Suppressor macrophage treated with lipopolysaccharide for 1 hour (primary cell): ENCODE measurements around the gene ZCCHC14.

Experiments used
- DNase-seq, 3 donors: peaks; one replicate each; pipeline ENCODE4 v3.0.0-alpha.2; 2020 to 2022

The ZCCHC14 gene

DNA sequence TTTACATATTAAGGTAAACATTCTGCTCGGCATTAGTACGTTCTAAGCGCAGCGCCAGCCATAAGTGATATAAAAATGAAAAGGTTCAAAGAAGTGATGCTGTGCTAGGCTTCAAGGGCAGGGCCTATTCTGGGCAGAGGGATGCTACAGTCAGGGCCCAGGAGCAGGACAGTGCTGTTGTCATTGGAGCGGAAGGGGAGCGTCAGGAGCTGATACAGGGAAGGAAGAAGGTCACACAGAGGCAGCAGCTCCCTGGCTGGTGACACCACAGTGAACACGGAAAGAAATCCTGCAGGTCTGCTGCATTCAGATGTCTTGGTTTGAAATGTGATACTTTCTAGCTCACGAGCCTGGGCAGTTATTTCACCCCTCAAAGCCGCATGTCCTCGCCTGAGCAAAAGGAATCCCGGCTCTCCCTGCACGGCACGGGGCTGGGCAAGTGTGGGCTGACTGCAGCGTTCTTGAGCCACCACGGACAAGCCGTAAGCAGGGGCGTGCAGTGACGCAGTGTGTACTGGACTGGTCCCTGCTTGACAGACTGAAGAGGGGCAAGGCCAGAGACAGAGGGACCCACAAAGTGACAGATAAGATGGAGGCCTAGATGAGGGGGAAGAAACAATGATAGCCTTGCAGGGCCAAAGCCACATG, 41.1 kb downstream of the ZCCHC14 start:
- DNase-seq, result no peak

DNA sequence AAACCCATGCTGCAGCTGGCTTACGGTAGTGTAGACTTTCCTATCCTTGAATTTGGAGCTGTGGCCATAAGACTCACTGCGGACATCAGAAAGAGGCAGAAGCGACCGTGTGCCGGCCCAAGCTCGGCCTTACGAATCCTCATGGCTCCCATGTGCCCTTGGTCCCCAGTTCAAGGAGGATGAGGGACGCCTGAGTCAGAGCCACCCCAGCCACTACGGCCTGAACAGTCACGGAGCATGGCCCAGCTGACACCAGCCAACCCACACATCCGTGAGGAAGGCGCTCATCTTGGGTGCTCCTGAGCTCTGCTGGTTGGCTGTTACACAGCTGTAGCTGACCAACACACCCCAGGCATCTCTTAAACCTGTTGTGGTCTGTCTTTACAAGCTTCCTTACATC, 44.0 kb downstream of the ZCCHC14 start:
- DNase-seq, result no peak

DNA sequence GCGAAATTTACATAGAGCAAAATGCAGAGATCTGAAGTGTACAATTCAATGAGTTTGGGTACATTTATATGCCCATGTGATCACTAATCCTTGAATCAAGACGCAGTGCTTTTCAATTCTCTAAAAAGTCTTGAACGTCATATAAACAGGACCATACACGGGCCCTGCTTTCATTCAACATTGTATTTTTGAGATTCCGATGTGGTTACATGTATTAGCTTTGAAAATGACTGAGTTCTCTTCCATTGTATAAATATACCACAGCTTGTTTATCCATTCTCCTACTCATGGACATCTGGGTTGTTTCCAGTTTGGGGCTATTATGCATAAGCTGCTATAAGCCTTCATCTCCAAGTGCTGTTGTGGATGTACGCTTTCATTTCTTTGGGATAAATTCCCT, 45.5 kb downstream of the ZCCHC14 start:
- DNase-seq, result no peak

DNA sequence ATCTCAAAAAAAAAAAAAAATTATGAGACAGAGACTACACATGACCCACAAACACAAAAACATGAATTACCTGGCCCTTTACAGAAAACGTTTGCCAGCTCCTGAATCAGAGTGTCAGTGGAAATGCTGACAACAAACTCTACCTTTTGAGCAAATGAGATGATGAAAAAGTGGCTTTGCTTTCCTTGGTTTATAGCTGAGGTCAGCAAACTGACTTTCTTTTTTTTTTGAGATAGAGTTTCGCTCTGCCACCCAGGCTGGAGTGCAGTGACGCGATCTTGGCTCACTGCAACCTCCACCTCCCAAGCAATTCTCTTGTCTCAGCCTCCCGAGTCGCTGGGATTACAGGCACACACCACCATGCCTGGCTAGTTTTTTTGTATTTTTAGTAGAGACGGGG, 46.3 kb downstream of the ZCCHC14 start:
- no peak for DNase-seq

DNA sequence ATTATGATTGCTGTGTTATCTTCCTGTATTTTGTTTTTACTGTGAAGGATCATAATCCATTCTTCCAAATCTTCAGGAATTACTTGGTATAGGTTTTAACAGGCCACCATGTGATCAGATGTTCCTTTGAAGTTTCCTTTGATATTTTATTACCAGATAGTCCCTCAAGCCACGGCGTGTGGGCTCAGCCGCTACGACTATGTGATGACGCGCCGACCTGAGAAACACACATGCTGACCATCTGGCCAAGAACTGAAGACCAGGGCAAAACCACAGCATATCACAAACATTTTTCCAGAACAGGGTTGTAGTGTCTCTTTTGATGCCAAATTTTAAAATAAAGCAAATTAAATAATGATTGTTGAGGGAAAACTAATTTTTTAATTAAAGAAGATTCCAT, 47.3 kb downstream of the ZCCHC14 start:
- no peak for DNase-seq

DNA sequence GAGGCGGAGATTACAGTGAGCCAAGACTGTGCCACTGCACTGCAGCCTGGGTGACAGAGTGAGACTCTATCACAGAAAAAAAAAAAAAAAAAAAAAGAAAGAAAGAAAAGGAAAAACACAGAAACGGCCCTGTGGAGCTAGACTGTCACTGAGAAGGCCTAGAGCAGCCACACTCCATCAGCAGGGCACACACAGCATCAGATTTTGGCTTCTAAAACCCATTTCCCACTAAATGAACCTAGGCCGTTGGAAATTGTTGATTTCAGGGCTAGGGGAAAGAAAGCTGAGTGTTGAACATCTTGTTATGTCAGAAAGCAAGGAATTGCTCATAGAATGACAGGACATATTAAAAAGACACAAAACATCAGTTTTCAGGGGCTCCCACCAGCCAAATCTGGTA, 48.9 kb downstream of the ZCCHC14 start:
- DNase-seq, result no peak

DNA sequence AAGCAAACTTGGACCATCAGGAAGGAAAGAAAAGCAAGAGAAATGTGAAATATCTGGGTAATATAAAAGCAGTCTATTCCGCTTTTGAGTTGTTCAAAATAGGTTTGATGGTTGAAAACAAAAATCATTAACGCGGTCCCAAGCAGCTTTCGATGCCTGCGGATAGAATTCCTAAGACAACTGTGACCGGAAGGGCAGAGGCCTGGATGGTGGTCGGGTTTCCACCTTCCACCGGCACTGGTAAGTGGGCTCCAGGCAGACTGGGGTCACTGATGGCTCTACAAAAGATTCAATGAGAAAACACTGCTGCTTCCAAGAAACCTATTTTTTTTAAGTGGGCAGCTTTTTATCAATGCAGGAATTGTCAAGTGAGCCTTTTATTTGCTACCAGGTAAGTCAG, 49.8 kb downstream of the ZCCHC14 start:
- no peak for DNase-seq

DNA sequence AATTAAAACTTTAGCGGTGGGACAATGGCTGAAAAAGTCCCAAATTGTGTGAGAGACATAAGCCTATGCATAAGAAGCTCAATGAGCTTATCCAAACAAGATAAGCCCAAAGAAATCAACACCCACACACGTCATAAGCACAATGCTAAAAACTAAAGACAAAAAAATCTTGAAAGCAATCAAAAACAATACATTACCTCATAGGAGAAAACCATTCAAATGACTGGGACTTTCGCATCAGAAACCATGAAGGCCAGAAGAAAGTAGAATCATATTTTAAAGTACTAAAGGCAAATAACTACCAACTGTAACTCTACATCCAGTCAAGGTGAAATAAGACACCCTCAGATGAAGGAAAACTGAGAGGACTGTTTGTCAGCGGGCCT, 50.2 kb downstream of the ZCCHC14 start:
- DNase-seq, result no peak

DNA sequence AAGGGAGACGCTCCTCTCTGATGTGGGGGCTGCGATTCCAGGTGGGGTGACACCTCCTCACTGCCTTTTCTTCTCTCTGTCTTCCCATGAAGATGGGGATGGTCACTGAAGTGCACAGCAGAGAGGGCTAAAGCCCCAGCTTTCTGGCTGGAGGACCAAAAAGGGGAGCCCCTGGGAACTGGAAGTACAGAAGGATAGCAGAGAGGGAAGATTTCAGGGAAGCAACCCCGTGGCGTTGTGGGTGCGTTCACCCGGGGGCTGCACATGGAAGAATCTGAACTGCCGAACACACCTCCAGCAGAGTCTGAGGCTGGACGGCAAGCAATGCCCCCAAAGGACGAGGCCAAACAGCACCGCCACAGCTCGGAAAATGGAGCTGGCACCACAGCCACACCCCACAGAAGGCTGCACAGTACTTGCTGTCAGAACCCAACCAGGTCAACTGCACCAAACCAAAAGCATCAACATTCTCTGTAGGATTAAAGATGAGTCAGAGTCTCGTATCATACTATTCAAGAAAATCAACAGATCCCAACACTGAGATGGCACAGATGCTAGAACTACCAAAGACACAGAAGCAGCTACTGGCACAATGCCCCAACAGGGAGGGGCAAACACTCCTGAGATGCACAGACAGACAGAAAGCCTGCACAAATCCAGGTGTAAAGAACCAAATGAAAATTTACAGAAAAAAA, 50.8 kb downstream of the ZCCHC14 start:
- no peak for DNase-seq

DNA sequence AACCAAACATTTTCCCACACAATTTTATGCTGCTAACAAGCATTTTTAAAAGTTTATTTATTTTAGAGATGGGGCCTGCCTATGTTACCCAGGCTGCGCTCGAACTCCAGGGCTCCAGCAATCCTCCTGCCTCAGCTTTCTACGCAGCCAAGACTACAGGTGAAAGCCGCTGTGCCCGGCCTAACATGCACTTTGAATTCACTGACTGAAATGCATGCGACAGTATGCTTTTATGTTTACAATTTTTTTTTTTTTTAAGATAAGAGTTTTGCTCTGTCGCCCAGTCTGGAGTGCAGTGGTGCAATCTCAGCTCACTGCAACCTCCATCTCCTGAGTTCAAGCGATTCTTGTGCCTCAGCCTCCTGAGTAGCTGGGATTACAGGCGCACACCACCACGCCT, 52.9 kb downstream of the ZCCHC14 start:
- no peak for DNase-seq

DNA sequence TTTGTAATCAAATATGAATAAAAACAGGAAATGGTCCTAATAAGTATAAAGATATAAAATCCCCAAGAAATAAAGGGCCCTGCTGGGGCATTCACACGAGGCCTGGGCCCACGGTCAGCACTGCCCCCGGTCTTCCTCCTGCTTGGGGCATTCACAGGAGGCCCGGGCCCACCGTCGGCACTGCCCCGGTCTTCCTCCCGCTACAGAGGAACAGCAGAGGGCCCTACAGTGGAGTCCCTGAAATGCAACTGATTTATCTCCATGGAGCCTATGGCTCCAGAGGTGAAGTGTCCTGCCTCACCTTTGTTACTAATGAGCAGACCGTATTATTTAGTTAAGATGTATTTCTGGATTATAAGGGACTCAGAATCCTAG, 54.2 kb downstream of the ZCCHC14 start:
- DNase-seq, result no peak

DNA sequence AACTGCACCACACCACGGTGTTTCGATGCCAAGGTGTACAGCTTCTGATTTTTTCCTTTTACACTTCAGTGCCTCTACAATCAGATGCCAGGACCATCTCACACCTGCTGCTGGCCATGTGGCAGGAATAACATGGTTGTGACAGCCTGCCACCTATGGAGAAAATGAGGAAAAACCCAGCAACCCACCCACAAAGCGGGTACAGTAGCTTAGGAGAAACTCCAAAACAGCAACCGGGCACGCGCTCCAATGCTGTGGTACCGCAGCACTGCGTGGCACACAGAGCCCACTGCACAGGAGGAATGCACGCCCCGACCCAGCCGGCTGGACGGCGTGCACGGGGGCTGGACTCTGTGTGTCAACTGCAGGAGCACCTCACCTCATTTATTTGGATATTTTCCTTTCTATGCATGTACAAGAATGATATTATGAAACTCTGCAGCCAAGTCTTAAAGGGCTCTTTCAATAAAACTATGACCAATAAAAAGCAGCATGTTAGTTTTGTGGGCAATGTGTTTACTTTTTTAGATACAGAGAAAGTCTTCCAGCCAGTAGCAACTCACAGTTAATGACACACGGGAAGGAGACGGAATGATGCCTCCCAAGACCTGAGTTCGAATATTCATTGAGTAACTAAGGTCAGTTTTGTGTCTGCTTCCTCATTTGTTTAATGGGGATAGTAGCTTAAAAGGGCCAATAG, 54.8 kb downstream of the ZCCHC14 start:
- DNase-seq, result no peak

DNA sequence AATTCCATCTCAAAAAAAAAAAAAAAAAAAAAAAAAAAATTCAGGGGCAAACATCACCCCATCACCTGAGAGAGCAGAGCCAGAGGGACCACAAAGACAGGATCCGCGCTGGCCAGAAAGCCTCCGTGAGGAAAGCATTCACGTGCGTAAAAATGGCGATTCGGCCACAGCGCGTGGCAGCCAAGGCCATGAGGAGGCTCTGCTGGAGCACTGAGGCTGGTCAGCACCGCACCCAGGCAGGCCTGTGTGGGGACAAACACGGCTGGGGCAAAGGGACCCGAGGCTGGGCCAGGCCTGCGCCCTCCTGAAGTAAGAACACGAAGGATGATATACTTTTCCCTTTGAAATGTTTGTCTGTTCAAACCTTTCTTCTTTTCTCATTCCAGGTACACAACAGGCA, 55.5 kb downstream of the ZCCHC14 start:
- DNase-seq, result no peak

DNA sequence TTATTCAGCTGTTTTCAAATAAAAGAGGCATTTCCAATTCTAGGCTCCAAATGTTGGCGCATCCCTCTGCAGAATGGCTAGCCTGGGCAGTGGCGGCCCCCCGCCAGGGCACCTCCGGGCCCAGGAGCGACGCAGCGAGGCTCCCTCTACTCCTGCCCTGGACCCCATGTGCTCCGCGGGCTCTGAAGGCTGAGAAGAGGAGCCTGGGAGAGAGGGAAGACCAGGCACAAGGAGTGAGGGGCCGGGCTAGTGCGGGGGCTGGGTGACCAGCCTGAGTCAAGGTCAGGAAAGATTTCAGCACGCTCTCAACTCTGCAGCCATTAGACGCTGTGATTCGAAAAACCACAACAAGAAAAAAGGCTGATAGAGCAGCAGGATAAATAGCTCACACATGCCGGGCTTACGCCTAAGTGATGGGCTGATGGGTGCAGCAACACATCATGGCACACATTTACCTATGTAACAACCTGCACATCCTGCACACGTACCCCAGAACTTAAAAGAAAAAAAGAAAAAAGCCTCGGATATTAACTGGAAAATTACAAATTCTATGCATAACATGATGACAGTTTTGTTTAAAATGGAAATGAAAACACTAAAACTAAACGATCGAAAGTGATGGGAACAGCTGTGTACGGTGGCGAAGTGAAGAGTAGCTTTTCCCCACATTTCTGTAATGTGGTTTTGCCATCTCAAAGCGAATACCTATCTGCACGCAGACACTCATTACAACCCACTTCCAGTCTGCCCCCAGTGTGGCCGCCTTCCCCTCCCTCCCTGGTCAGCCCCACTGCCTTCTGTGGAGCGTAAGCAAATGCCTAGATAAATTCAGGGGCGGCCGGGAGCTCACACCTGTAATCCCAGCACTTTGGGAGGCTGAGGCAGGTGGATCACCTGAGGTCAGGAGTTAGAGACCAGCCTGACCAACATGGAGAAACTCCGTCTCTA, 56.3 kb downstream of the ZCCHC14 start:
- DNase-seq, result no peak

DNA sequence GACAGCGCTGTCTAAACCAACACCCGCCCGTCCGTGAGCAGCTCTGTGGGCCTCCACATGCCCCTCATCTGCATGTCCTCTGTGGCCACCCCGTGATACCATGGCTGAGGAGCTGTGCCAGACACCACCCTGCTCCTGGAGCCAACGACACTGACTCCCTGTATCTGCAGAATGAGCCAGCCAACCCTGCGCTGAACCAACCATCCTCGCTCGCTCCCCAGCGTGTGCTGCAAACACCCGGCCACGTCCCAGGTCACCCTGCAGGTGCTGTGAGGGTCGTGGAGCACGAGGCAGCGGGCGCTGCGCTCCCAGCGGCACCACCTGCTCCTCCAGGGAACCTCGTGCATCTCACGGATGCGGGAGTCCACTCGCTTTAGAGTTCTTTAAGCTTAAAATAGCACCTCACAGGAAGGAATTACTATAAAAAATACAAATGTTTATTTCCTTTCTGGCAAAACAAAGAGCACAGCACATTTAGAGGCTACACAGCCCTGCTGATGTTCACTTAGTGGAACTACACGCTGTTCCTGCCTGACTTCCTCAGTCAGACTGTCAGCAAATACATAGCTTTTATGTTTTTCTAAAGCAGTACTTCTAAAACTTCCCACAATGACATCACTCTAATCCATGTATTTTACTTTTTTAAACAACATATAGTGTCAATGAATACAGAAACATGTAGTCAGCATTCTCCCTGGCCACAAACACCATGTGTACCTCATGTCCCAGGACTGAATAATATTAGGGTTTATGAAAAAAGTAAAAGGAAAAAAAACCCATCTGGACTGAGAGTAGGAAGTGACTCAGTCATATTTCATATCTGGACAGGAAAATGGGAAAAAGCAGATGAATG, 57.2 kb downstream of the ZCCHC14 start:
- peak; percentile 54 to 86 (median 77) for DNase-seq

DNA sequence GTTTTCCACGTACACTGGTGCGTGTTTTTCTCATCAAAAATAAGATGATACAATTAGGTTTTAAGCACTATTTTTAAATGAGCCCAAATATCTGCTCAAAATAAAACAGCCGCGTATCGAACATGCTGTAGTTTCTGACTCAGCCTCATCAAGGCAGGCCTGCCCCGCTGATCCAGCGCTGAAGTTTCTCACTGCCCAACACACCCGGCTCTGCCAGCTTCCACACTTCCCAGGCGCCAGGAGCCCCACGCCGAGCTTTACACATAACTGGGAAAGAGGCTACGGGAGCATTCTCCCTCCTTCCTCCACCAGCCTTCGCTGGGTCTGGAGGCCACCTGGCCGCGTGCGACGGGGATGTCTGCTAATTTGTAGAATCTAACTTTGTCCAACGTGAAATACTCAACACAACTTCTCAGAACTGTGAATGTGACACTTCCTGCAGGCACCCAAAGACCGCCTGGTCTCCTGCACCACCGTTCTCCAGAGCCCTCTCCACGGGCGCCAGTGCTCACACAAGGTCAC, 58.6 kb downstream of the ZCCHC14 start:
- no peak for DNase-seq

DNA sequence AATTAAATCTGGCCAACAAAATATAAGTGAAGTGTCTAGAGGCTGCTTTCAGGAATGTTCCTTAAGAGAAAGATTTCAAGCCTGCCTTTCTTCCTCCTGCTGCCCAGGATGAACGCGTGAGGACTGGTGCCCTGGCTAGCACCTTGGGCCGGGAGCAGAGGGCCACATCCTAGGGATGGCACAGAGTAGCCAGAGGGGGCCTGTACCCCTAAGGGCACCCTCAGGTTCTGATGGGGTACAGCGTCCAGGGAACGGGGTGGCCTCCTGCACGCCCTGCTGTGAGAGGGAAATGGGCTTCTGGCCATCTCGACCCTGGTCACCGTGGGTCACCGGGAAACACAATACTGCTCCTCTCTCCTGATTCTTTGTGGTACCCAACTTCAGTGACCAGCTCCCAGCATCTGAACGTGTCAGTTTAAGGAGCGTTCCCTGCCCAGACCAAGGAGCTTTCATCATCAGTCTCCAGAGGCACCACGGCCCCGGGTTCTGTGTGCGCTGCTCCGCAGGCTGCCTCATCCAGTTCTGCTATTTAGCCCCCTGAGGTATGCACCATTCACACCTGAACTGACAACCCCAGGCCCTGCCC, 60.4 kb downstream of the ZCCHC14 start:
- no peak for DNase-seq

DNA sequence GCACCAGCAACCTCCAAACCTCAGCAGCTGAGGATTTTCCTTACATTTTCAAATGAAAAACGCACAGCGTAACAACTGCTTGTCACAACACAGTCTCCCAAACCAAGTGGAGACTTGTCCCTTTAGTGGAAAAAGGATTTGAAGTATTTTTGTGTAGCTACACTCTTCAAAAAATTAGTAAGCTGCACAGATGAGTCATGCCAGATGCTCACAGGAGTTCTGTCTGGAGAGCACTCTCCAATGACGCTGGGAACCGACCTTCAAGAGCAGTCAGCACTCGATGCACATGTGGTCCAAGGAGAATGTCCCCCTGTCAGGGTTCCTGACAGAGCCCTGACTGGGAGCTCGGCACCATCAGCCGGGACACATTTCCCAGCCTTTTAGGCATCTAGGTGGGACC, 60.9 kb downstream of the ZCCHC14 start:
- DNase-seq, result no peak

DNA sequence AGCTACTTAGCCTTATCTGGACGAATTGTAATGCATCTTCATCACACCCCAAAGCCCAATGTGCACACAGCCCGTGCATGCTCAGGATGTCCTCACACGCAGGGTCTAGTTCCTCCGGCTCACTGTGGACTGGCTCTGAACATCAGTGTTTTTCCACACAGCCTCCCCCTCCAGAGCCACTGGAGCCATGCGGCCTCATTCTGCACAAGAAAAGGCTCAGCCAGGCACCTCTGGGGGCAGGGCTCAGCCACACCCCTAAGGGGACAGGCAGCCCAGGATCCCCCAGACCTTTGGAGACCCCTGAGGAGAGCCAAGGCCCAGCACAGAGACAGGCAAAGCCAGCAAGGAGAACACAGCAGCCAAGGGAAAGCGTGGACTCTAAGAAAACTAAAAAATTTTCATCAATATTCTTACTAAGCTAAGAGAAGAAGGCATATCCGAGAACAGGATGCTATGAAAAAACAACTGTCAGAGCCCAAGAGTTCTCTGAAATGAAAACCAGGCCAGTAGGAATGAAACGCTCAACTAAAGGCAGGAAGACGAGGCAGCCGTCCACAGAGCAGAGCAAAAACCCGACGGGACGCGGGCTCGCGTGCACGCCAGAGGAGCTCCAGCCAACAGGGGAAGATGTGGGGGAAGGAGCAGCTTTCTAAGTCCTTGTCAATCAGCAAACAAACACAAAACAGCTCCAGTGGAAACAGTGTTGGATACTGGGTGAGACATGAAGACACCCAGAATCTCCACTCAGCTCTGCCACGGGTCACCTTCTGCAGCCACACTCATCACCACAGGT, 66.2 kb downstream of the ZCCHC14 start:
- DNase-seq, result no peak

DNA sequence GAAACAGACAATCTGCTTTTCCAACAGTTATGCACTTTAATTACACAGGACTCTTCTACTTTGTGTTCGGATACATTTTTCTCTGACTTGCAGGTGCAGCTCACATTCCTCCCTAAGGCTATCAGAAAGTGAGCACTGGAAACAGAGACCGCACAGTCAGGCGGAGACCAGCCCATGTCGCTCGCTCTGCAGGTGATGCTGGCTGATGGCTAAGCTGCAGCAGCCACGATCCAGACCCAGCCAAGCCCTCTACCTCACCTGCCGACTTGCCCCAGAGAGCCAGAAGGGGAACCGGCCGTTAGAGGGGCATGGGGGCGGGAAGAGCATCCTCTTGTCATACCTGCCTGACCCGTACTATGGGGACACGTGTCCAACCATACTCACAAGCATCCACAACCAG, 66.9 kb downstream of the ZCCHC14 start:
- DNase-seq, result no peak

DNA sequence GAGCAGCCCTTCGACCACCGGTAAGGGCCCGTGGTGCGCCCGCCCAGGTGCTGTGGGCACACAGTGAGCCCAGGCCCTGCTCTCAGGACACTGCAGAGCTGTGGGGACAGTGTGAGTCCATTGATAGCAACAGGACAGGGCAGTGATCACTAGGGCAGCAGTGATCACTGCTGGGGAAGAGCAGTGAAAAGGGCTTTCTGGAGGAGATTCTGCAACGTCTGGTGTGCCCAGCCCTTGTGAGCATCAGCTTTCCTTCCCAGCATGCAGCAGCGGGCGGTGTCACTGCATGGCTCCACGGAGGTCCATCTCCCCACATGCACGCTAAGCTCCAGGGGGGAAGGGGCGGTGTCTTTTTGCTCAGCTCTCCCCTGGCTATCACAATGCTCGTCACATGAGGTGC, 68.6 kb downstream of the ZCCHC14 start:
- no peak for DNase-seq
